A549 treated with AZD2906 at 1 μM for 4 hours (cell line): ENCODE data around the gene TMEM250. TPM values are rescaled to one million over a fixed set of nuclear protein-coding genes. Genes with fewer than 3 reads are reported as not detected.

Experiments
- total RNA-seq: library from RNA; stranded (reverse); fragments of 200-300 nt; extraction: Qiagen RNA extraction; gene quantifications from 5 replicates; pipeline ENCODE4 v1.2.3, GENCODE V29; 2022

Gene TMEM250
- total RNA-seq = 34.3 to 49.7 TPM (median 46.6 TPM) in 5 replicates

GRCh38 chr9:136118320-136119060, at the start of gene TMEM250:
TMEM250 (minus strand) TSS chr9:136118875; CDS start chr9:136116900, 1,975 bp downstream.

GRCh38 chr9:136095070-136096058, 23.3 kb downstream of the TMEM250 start, which contains the start of gene NACC2:
NACC2 (minus strand) TSS chr9:136095289; CDS start chr9:136050521, 44,768 bp downstream.

Other genes with a start within 250 kb of the TMEM250 start
- 19.3 to 25.2 TPM (median 19.8 TPM) in 5 replicates for gene CAMSAP1, start 211.3 kb downstream of the TMEM250 start, total RNA-seq
- gene UBAC1, start 157.5 kb downstream of the TMEM250 start, total RNA-seq = 30.2 to 39.1 TPM (median 34.8 TPM) in 5 replicates
- 28.9 to 38.1 TPM (median 35.5 TPM) in 5 replicates for gene NACC2, start 23.6 kb downstream of the TMEM250 start, total RNA-seq
- gene LHX3, start 86.3 kb upstream of the TMEM250 start, total RNA-seq = 0.07 to 0.08 TPM (median 0.08 TPM) in 4 of 5 replicates, not detected in the other
- gene QSOX2, start 126.9 kb upstream of the TMEM250 start, total RNA-seq = 23.2 to 26.8 TPM (median 25.2 TPM) in 5 replicates
- gene CCDC187, start 185.2 kb upstream of the TMEM250 start, total RNA-seq = 0.01 to 0.03 TPM (median 0.03 TPM) in 3 of 5 replicates, not detected in the others
- gene GPSM1, start 208.7 kb upstream of the TMEM250 start, total RNA-seq = 9.6 to 16.0 TPM (median 14.4 TPM) in 5 replicates
- 22.3 to 40.6 TPM (median 37.1 TPM) in 5 replicates for gene DNLZ, start 244.9 kb upstream of the TMEM250 start, total RNA-seq